Vagina (tissue), 2 donors: Measurements from ENCODE around the gene SEC24D.

ENCODE experiments used
- POLR2A ChIP-seq, 2 donors: fragments of 450-650 bp; IDR thresholded peaks; one replicate each; pipeline ENCODE4 v1.6.1; 2017; ENCODE audit warnings: antibody characterized with exemption in 2 of 2, mild to moderate bottlenecking in 2 of 2, moderate library complexity in 2 of 2
- POLR2AphosphoS5 ChIP-seq, 2 donors: sonication (generic); formaldehyde crosslinking; IDR thresholded peaks; one replicate each; pipeline ENCODE4 v1.9.0; 2017; ENCODE audit warnings: antibody characterized with exemption in 2 of 2, mild to moderate bottlenecking in 2 of 2, low read depth in 1 of 2; ENCODE audit not compliant: insufficient read depth in 1 of 2
- TF ChIP-seq, protein P1 (sequence below), 3 experiments: fragments of 450-650 bp in 2 of 3; fragments of 200-600 bp in 1 of 3; sonication (generic) in 1 of 3; IDR thresholded peaks; one replicate each; pipeline ENCODE4 v1.5.1; 2017 to 2019; ENCODE audit warnings: antibody characterized with exemption in 3 of 3, mild to moderate bottlenecking in 2 of 3, moderate library complexity in 2 of 3

DNA sequence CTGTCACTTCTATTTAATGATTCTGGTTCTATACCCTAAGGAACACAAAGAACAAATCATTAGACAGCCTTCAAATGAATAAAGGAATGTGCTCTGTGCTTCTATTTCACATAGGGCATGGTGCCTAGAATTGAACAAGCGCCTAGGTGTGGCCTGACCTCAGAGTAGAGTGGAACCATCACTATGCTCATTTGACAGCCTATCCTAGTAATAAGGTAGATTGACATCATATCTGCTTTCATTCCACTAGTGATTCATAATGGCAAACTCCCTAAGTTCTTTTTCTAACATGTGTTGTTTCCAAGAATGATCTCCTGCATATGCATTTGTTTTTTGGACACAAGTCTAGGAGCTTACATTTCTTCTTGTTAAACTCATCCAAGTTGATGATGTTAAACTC lies 114.2 kb downstream of the SEC24D start:
- TF ChIP-seq, protein P1, sequence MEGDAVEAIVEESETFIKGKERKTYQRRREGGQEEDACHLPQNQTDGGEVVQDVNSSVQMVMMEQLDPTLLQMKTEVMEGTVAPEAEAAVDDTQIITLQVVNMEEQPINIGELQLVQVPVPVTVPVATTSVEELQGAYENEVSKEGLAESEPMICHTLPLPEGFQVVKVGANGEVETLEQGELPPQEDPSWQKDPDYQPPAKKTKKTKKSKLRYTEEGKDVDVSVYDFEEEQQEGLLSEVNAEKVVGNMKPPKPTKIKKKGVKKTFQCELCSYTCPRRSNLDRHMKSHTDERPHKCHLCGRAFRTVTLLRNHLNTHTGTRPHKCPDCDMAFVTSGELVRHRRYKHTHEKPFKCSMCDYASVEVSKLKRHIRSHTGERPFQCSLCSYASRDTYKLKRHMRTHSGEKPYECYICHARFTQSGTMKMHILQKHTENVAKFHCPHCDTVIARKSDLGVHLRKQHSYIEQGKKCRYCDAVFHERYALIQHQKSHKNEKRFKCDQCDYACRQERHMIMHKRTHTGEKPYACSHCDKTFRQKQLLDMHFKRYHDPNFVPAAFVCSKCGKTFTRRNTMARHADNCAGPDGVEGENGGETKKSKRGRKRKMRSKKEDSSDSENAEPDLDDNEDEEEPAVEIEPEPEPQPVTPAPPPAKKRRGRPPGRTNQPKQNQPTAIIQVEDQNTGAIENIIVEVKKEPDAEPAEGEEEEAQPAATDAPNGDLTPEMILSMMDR (IDR thresholded peaks at IDR 0.05): no peak
- no peak for TF ChIP-seq POLR2AphosphoS5 (IDR thresholded peaks at IDR 0.05; ENCODE audit: insufficient read depth in 1 of 2, low read depth in 1 of 2)
- TF ChIP-seq POLR2A (IDR thresholded peaks at IDR 0.05): no peak
